ENCODE measurements around the gene HDGF. TPM values are rescaled to one million over a fixed set of nuclear protein-coding genes. Genes with fewer than 3 reads are reported as not detected.

HDGF gene
- total and polyA plus RNA-seq, 9 of the 15 experiments (the other 6 are each of a cell fraction or from before 2014, with no cell fraction given): 38.8 to 601 (median 400) TPM

- peak; percentile 41; the same call in 1 of the 2 replicates for TF ChIP-seq TOE1 (IDR thresholded peaks at IDR 0.05; ENCODE audit: borderline replicate concordance)
- no peak for TF ChIP-seq TOE1 (CRISPR knock-in tag; IDR thresholded peaks at IDR 0.05; ENCODE audit: borderline replicate concordance, low read depth)
- TF ChIP-seq HDAC3 (IDR thresholded peaks at IDR 0.05; ENCODE audit: borderline replicate concordance, partially characterized antibody): no peak
- no peak for TF ChIP-seq ZNF695 (CRISPR knock-in tag; IDR thresholded peaks at IDR 0.05)
- no peak for TF ChIP-seq ZNF778 (CRISPR knock-in tag; IDR thresholded peaks at IDR 0.05)
- peak; percentile 95 for TF ChIP-seq MBD2 (IDR thresholded peaks at IDR 0.05; ENCODE audit: borderline replicate concordance, low read depth)
- peak; percentile 37; the same call in 1 of the 2 replicates for TF ChIP-seq FOSL1 (tag; conservative IDR thresholded peaks at IDR 0.05)
- TF ChIP-seq DLX4 (CRISPR knock-in tag; IDR thresholded peaks at IDR 0.05): no peak
- no peak for TF ChIP-seq ZNF77 (CRISPR knock-in tag; IDR thresholded peaks at IDR 0.05)
- peak; percentile 93; the same call in 1 of the 2 replicates for TF ChIP-seq SMAD2 (IDR thresholded peaks at IDR 0.05; ENCODE audit: low read depth, low read length)
- TF ChIP-seq PKNOX1 (IDR thresholded peaks at IDR 0.05): peak; percentile 95
- peak in 1 of 2 experiments; percentile 11 for TF ChIP-seq E2F6 (IDR thresholded peaks at IDR 0.05; ENCODE audit: borderline replicate concordance in 1 of 2, extremely low read depth in 1 of 2, insufficient read depth in 1 of 2, insufficient read length in 1 of 2, low read depth in 1 of 2, low read length in 1 of 2, poor library complexity in 1 of 2, severe bottlenecking in 1 of 2)
- TF ChIP-seq PHF8 (IDR thresholded peaks at IDR 0.05; ENCODE audit: borderline replicate concordance, low read length): peak; percentile 100
- TF ChIP-seq ZKSCAN8 (CRISPR knock-in tag; IDR thresholded peaks at IDR 0.05): peak; percentile 79; the same call in 1 of the 2 replicates
- TF ChIP-seq MYNN (IDR thresholded peaks at IDR 0.05): no peak
- no peak for TF ChIP-seq MYNN (CRISPR knock-in tag; IDR thresholded peaks at IDR 0.05)
- TF ChIP-seq NFIC (IDR thresholded peaks at IDR 0.05): no peak
- peak; percentile 96 to 98 for TF ChIP-seq SIX5 (IDR thresholded peaks at IDR 0.05; ENCODE audit: borderline replicate concordance in 1 of 2, insufficient read depth in 1 of 2, low read depth in 1 of 2, low read length in 2 of 2)
- TF ChIP-seq NONO (IDR thresholded peaks at IDR 0.05; ENCODE audit: low read depth in 2 of 2, low read length in 1 of 2): 0 out of 4 replicates have a peak, but pooled peaks of 1 of the 2 experiments have one; percentile 44
- peak; percentile 77 for TF ChIP-seq TAF7 (tag; IDR thresholded peaks at IDR 0.05)
- TF ChIP-seq SFPQ (IDR thresholded peaks at IDR 0.05; ENCODE audit: low read depth, low read length): no peak
- TF ChIP-seq HMGN3 (IDR thresholded peaks at IDR 0.05; ENCODE audit: borderline replicate concordance, extremely low read depth, insufficient read length, low read depth, low read length): no peak
- peak; percentile 39; the same call in 1 of the 2 replicates for TF ChIP-seq SMAD3 (CRISPR knock-in tag; conservative IDR thresholded peaks at IDR 0.05)
Measured at GRCh38 chr1:156767101-156767878, 15.8 kb upstream of the HDGF start, which contains the start of gene PRCC (continued).

Data from K562 (cell line).